Measurements from ENCODE around the gene C13orf46. TPM values are rescaled to one million over a fixed set of nuclear protein-coding genes. Genes with fewer than 3 reads are reported as not detected.

Gene C13orf46
- total RNA-seq, 1 donor from 2014 or later = 0.29 TPM

DNA sequence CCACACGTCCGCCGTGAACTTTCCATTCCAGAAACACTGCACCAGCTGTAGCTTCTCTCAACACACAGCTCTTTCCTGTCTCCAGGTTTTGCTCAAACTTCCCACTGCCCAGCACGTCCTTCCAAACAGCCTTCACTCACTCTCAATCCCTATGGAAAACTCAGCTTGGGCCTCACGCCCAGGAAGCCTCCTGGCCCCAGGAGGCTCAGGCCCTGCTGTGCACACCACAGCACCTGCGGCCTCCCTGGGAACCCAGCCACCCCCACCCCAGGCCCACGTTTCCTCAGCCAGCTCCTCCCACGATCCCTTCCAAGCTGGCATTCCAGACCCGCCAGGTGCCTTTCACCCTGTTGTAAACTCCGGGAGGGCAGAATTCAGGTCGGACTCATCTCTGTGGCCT, 35.2 kb downstream of the C13orf46 start:
- peaks cover 7% of the 10 kb centered on the region for H3K27me3 Mint-ChIP-seq
- H3K9me3 Mint-ChIP-seq = no peaks in the 10 kb centered on the region
- no peak for DNase-seq (ENCODE audit: extremely low spot score, unreplicated experiment)
- no peak overlapping the region for H3K4me3 Mint-ChIP-seq
- no peak overlapping the region for H3K27ac Mint-ChIP-seq
- no peaks in the 10 kb centered on the region for H3K36me3 Mint-ChIP-seq
- peaks cover 19% of the 10 kb centered on the region for H3K4me1 Mint-ChIP-seq (ENCODE audit: unreplicated experiment)
- TF ChIP-seq, protein P1, sequence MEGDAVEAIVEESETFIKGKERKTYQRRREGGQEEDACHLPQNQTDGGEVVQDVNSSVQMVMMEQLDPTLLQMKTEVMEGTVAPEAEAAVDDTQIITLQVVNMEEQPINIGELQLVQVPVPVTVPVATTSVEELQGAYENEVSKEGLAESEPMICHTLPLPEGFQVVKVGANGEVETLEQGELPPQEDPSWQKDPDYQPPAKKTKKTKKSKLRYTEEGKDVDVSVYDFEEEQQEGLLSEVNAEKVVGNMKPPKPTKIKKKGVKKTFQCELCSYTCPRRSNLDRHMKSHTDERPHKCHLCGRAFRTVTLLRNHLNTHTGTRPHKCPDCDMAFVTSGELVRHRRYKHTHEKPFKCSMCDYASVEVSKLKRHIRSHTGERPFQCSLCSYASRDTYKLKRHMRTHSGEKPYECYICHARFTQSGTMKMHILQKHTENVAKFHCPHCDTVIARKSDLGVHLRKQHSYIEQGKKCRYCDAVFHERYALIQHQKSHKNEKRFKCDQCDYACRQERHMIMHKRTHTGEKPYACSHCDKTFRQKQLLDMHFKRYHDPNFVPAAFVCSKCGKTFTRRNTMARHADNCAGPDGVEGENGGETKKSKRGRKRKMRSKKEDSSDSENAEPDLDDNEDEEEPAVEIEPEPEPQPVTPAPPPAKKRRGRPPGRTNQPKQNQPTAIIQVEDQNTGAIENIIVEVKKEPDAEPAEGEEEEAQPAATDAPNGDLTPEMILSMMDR (conservative IDR thresholded peaks at IDR 0.05) = no peak

GRCh38 chr13:113938246-113938645, 35.6 kb downstream of the C13orf46 start:
- H3K36me3 Mint-ChIP-seq = no peaks in the 10 kb centered on the region
- H3K4me1 Mint-ChIP-seq (ENCODE audit: unreplicated experiment) = peaks cover 19% of the 10 kb centered on the region
- H3K9me3 Mint-ChIP-seq = no peaks in the 10 kb centered on the region
- peaks cover 7% of the 10 kb centered on the region for H3K27me3 Mint-ChIP-seq
- no peak overlapping the region for H3K27ac Mint-ChIP-seq
- DNase-seq (ENCODE audit: extremely low spot score, unreplicated experiment) = no peak
- no peak overlapping the region for H3K4me3 Mint-ChIP-seq
- TF ChIP-seq, protein P1 (conservative IDR thresholded peaks at IDR 0.05) = no peak

- H3K36me3 Mint-ChIP-seq = no peaks in the 10 kb centered on the region
- H3K27ac Mint-ChIP-seq = no peak overlapping the region
- peaks cover 19% of the 10 kb centered on the region for H3K4me1 Mint-ChIP-seq (ENCODE audit: unreplicated experiment)
- H3K27me3 Mint-ChIP-seq = peaks cover 7% of the 10 kb centered on the region
- DNase-seq (ENCODE audit: extremely low spot score, unreplicated experiment) = no peak
- H3K4me3 Mint-ChIP-seq = no peak overlapping the region
- TF ChIP-seq, protein P1 (conservative IDR thresholded peaks at IDR 0.05) = no peak
- H3K9me3 Mint-ChIP-seq = no peaks in the 10 kb centered on the region
Measured at GRCh38 chr13:113937527-113938180, 36.2 kb downstream of the C13orf46 start.

DNA sequence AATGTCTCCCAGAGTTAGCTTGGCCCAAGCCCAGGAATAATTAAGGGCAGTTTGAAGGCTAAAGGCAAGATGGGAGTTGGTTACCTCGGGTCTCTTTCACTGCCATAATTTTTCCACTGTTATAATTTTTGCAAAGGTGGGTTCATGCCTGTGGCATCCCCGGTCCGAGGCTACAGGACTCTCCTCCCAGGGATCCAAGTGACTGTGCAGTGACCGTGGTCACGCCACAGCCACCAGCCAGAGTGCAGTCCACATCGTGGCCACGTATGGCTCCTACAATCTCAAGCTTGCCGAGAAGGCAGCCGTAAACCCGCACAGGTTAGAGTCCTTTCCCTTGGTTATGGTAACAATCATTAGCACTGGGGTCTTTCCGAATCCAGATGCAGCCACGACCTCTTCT, 36.8 kb downstream of the C13orf46 start:
- H3K9me3 Mint-ChIP-seq = no peaks in the 10 kb centered on the region
- no peaks in the 10 kb centered on the region for H3K36me3 Mint-ChIP-seq
- TF ChIP-seq, protein P1 (conservative IDR thresholded peaks at IDR 0.05) = no peak
- H3K27ac Mint-ChIP-seq = no peak overlapping the region
- DNase-seq (ENCODE audit: extremely low spot score, unreplicated experiment) = no peak
- H3K4me3 Mint-ChIP-seq = no peak overlapping the region
- H3K4me1 Mint-ChIP-seq (ENCODE audit: unreplicated experiment) = peaks cover 19% of the 10 kb centered on the region
- peaks cover 7% of the 10 kb centered on the region for H3K27me3 Mint-ChIP-seq

- Mint-ChIP-seq H3K27me3 (peaks cover 7% of the 10 kb centered on the region), H3K4me1 (ENCODE audit: unreplicated experiment) (peaks cover 19% of the 10 kb centered on the region), H3K27ac (peak overlapping the region; percentile 21), H3K36me3 (no peaks in the 10 kb centered on the region), H3K4me3 (no peak overlapping the region), H3K9me3 (no peaks in the 10 kb centered on the region)
- no peak for DNase-seq (ENCODE audit: extremely low spot score, unreplicated experiment)
- TF ChIP-seq, protein P1 (conservative IDR thresholded peaks at IDR 0.05) = no peak
Measured at GRCh38 chr13:113936166-113936965, 37.5 kb downstream of the C13orf46 start.
